ENCODE data around the gene ZNF75A.

Gene ZNF75A

GRCh38 chr16:3304370-3304769 is 927 bp upstream of the ZNF75A start:
- H3K27me3 ChIP-seq (ENCODE audit: control insufficient read depth in 3 of 3, insufficient read depth in 3 of 3, low read depth in 1 of 3, low read length in 3 of 3): no peaks in the 10 kb centered on the region
- no peak overlapping the region for H2AK5ac ChIP-seq (ENCODE audit: low read depth, low read length)
- H3K14ac ChIP-seq (ENCODE audit: low read length): no peak overlapping the region
- H3K4ac ChIP-seq (ENCODE audit: low read length): no peak overlapping the region
- no peak overlapping the region for H2BK15ac ChIP-seq (ENCODE audit: low read length)
- no CpG with 5 or more reads among the region's 4 CpGs for WGBS, 2 donors (ENCODE audit: extremely low coverage in 2 of 2, insufficient read length in 2 of 2, insufficient replicate concordance in 1 of 2)
- no peak overlapping the region for H4K8ac ChIP-seq (ENCODE audit: low read depth, low read length)
- DNase-seq (ENCODE audit: low spot score): no peak
- H3K4me1 ChIP-seq (ENCODE audit: control insufficient read depth in 2 of 2, insufficient read depth in 1 of 2, low read depth in 1 of 2, low read length in 2 of 2): peaks cover 0 to 3% of the 10 kb centered on the region in 2 donors
- no peak overlapping the region for H3K23ac ChIP-seq (ENCODE audit: low read depth, low read length, poor library complexity)
- H2BK12ac ChIP-seq (ENCODE audit: low read length): no peak overlapping the region
- no peak overlapping the region for H3K18ac ChIP-seq (ENCODE audit: low read length)
- no peak overlapping the region for H4K91ac ChIP-seq (ENCODE audit: low read depth, low read length, poor library complexity)
- peak overlapping the region in 1 of 2 donors; percentile 72 for H3K4me3 ChIP-seq (ENCODE audit: low read length in 2 of 2)
- H3K4me2 ChIP-seq (ENCODE audit: insufficient read depth, low read length, poor library complexity, severe bottlenecking): no peak overlapping the region
- H3K79me1 ChIP-seq (ENCODE audit: low read depth, low read length): peaks cover 3% of the 10 kb centered on the region
- H3K36me3 ChIP-seq (replicated peaks in 1 of 2; ENCODE audit: control insufficient read depth in 2 of 2, insufficient read depth in 2 of 2, low read length in 2 of 2): peaks cover 13 to 62% of the 10 kb centered on the region in 2 donors
- peak overlapping the region; percentile 97 for H2AFZ ChIP-seq (ENCODE audit: low read length)
- H3K9me3 ChIP-seq (replicated peaks in 1 of 2; ENCODE audit: control insufficient read depth in 2 of 2, insufficient read depth in 1 of 2, low read depth in 1 of 2, low read length in 2 of 2): peaks cover 39 to 65% of the 10 kb centered on the region in 2 donors
- no peak overlapping the region for H3K9ac ChIP-seq (ENCODE audit: low read depth, low read length, poor library complexity)
- H2BK120ac ChIP-seq (ENCODE audit: low read depth, low read length): no peak overlapping the region
- no peak overlapping the region for H3K27ac ChIP-seq (replicated peaks; ENCODE audit: low read length)
- no peak overlapping the region for H2BK5ac ChIP-seq (ENCODE audit: low read length)

GRCh38 chr16:3306078-3306477 is 781 bp downstream of the ZNF75A start:
- H3K4me1 ChIP-seq (ENCODE audit: control insufficient read depth in 2 of 2, insufficient read depth in 1 of 2, low read depth in 1 of 2, low read length in 2 of 2): peaks cover 0 to 3% of the 10 kb centered on the region in 2 donors
- H2AFZ ChIP-seq (ENCODE audit: low read length): peak overlapping the region; percentile 97
- H3K36me3 ChIP-seq (replicated peaks in 1 of 2; ENCODE audit: control insufficient read depth in 2 of 2, insufficient read depth in 2 of 2, low read length in 2 of 2): peaks cover 16 to 62% of the 10 kb centered on the region in 2 donors
- DNase-seq (ENCODE audit: low spot score): no peak
- H3K9ac ChIP-seq (ENCODE audit: low read depth, low read length, poor library complexity): peak overlapping the region; percentile 95
- H3K27ac ChIP-seq (replicated peaks; ENCODE audit: low read length): peak overlapping the region; percentile 82
- H3K23ac ChIP-seq (ENCODE audit: low read depth, low read length, poor library complexity): peak overlapping the region; percentile 56
- H2AK5ac ChIP-seq (ENCODE audit: low read depth, low read length): peak overlapping the region; percentile 57
- H3K4me2 ChIP-seq (ENCODE audit: insufficient read depth, low read length, poor library complexity, severe bottlenecking): peak overlapping the region; percentile 92
- H2BK12ac ChIP-seq (ENCODE audit: low read length): no peak overlapping the region
- H4K91ac ChIP-seq (ENCODE audit: low read depth, low read length, poor library complexity): no peak overlapping the region
- H4K8ac ChIP-seq (ENCODE audit: low read depth, low read length): no peak overlapping the region
- peak overlapping the region; percentile 72 to 97 for H3K4me3 ChIP-seq (ENCODE audit: low read length in 2 of 2)
- H3K4ac ChIP-seq (ENCODE audit: low read length): no peak overlapping the region
- H3K14ac ChIP-seq (ENCODE audit: low read length): no peak overlapping the region
- WGBS, 2 donors (ENCODE audit: extremely low coverage in 2 of 2, insufficient read length in 2 of 2, insufficient replicate concordance in 1 of 2): no CpG with 5 or more reads among the region's 11 CpGs
- H3K18ac ChIP-seq (ENCODE audit: low read length): peak overlapping the region; percentile 96
- no peak overlapping the region for H2BK120ac ChIP-seq (ENCODE audit: low read depth, low read length)
- H2BK15ac ChIP-seq (ENCODE audit: low read length): no peak overlapping the region
- peaks cover 3% of the 10 kb centered on the region for H3K79me1 ChIP-seq (ENCODE audit: low read depth, low read length)
- H2BK5ac ChIP-seq (ENCODE audit: low read length): no peak overlapping the region
- H3K9me3 ChIP-seq (replicated peaks in 1 of 2; ENCODE audit: control insufficient read depth in 2 of 2, insufficient read depth in 1 of 2, low read depth in 1 of 2, low read length in 2 of 2): peaks cover 35 to 64% of the 10 kb centered on the region in 2 donors
- no peaks in the 10 kb centered on the region for H3K27me3 ChIP-seq (ENCODE audit: control insufficient read depth in 3 of 3, insufficient read depth in 3 of 3, low read depth in 1 of 3, low read length in 3 of 3)

- no peak overlapping the region for H2BK15ac ChIP-seq (ENCODE audit: low read length)
- no peak overlapping the region for H2AK5ac ChIP-seq (ENCODE audit: low read depth, low read length)
- no peaks in the 10 kb centered on the region for H3K27me3 ChIP-seq (ENCODE audit: control insufficient read depth in 3 of 3, insufficient read depth in 3 of 3, low read depth in 1 of 3, low read length in 3 of 3)
- no peaks in the 10 kb centered on the region for H3K4me1 ChIP-seq (ENCODE audit: control insufficient read depth in 2 of 2, insufficient read depth in 1 of 2, low read depth in 1 of 2, low read length in 2 of 2)
- H3K18ac ChIP-seq (ENCODE audit: low read length): no peak overlapping the region
- no peak overlapping the region for H3K4ac ChIP-seq (ENCODE audit: low read length)
- no peak overlapping the region for H2BK5ac ChIP-seq (ENCODE audit: low read length)
- H4K8ac ChIP-seq (ENCODE audit: low read depth, low read length): no peak overlapping the region
- no peak overlapping the region for H3K9ac ChIP-seq (ENCODE audit: low read depth, low read length, poor library complexity)
- WGBS, 2 donors (ENCODE audit: extremely low coverage in 2 of 2, insufficient read length in 2 of 2, insufficient replicate concordance in 1 of 2): no CpG with 5 or more reads among the region's 4 CpGs
- H3K79me1 ChIP-seq (ENCODE audit: low read depth, low read length): no peaks in the 10 kb centered on the region
- no peak overlapping the region for H3K23ac ChIP-seq (ENCODE audit: low read depth, low read length, poor library complexity)
- H2BK120ac ChIP-seq (ENCODE audit: low read depth, low read length): no peak overlapping the region
- no peak overlapping the region for H3K14ac ChIP-seq (ENCODE audit: low read length)
- H3K4me2 ChIP-seq (ENCODE audit: insufficient read depth, low read length, poor library complexity, severe bottlenecking): no peak overlapping the region
- no peak overlapping the region for H3K4me3 ChIP-seq (ENCODE audit: low read length in 2 of 2)
- peaks cover 44 to 98% of the 10 kb centered on the region in 2 donors for H3K36me3 ChIP-seq (replicated peaks in 1 of 2; ENCODE audit: control insufficient read depth in 2 of 2, insufficient read depth in 2 of 2, low read length in 2 of 2)
- peaks cover 58 to 96% of the 10 kb centered on the region in 2 donors for H3K9me3 ChIP-seq (replicated peaks in 1 of 2; ENCODE audit: control insufficient read depth in 2 of 2, insufficient read depth in 1 of 2, low read depth in 1 of 2, low read length in 2 of 2)
- H3K27ac ChIP-seq (replicated peaks; ENCODE audit: low read length): no peak overlapping the region
- DNase-seq (ENCODE audit: low spot score): no peak
- no peak overlapping the region for H4K91ac ChIP-seq (ENCODE audit: low read depth, low read length, poor library complexity)
- no peak overlapping the region for H2BK12ac ChIP-seq (ENCODE audit: low read length)
- H2AFZ ChIP-seq (ENCODE audit: low read length): no peak overlapping the region
These were observed 6.2 kb downstream of the ZNF75A start for GRCh38 chr16:3311496-3311895.

- Histone ChIP-seq H4K91ac (ENCODE audit: low read depth, low read length, poor library complexity) (no peak overlapping the region), H3K14ac (ENCODE audit: low read length) (no peak overlapping the region), H2BK12ac (ENCODE audit: low read length) (no peak overlapping the region), H3K18ac (ENCODE audit: low read length) (no peak overlapping the region), H3K36me3 (replicated peaks in 1 of 2; ENCODE audit: control insufficient read depth in 2 of 2, insufficient read depth in 2 of 2, low read length in 2 of 2) (peaks cover 42 to 68% of the 10 kb centered on the region in 2 donors), H3K79me1 (ENCODE audit: low read depth, low read length) (no peaks in the 10 kb centered on the region), H2BK5ac (ENCODE audit: low read length) (no peak overlapping the region), H4K8ac (ENCODE audit: low read depth, low read length) (no peak overlapping the region), H2BK15ac (ENCODE audit: low read length) (no peak overlapping the region), H3K4me3 (ENCODE audit: low read length in 2 of 2) (no peak overlapping the region), H3K9me3 (replicated peaks in 1 of 2; ENCODE audit: control insufficient read depth in 2 of 2, insufficient read depth in 1 of 2, low read depth in 1 of 2, low read length in 2 of 2) (peaks cover 61 to 78% of the 10 kb centered on the region in 2 donors), H3K9ac (ENCODE audit: low read depth, low read length, poor library complexity) (no peak overlapping the region), H3K27me3 (ENCODE audit: control insufficient read depth in 3 of 3, insufficient read depth in 3 of 3, low read depth in 1 of 3, low read length in 3 of 3) (no peaks in the 10 kb centered on the region), H3K23ac (ENCODE audit: low read depth, low read length, poor library complexity) (no peak overlapping the region), H2AK5ac (ENCODE audit: low read depth, low read length) (no peak overlapping the region), H3K27ac (replicated peaks; ENCODE audit: low read length) (no peak overlapping the region), H2BK120ac (ENCODE audit: low read depth, low read length) (no peak overlapping the region), H3K4ac (ENCODE audit: low read length) (no peak overlapping the region), H3K4me1 (ENCODE audit: control insufficient read depth in 2 of 2, insufficient read depth in 1 of 2, low read depth in 1 of 2, low read length in 2 of 2) (no peaks in the 10 kb centered on the region), H2AFZ (ENCODE audit: low read length) (no peak overlapping the region), H3K4me2 (ENCODE audit: insufficient read depth, low read length, poor library complexity, severe bottlenecking) (no peak overlapping the region)
- WGBS, 2 donors (ENCODE audit: extremely low coverage in 2 of 2, insufficient read length in 2 of 2, insufficient replicate concordance in 1 of 2): no CpG with 5 or more reads among the region's 3 CpGs
- DNase-seq (ENCODE audit: low spot score): no peak
These were observed 12.2 kb downstream of the ZNF75A start for GRCh38 chr16:3317315-3317999.
